Nephron progenitor cell (in vitro differentiated cells): ENCODE data around the gene VSTM2L.

ENCODE experiments used
- DNase-seq: peaks from one replicate; pipeline ENCODE4 v3.0.0; 2021
- H3K27ac Mint-ChIP-seq: 2 replicates; pipeline ENCODE4 v1.8.0; 2021; ENCODE audit warnings: mild to moderate bottlenecking, moderate library complexity, mixed read lengths
- H3K27me3 Mint-ChIP-seq: 2 replicates; pipeline ENCODE4 v1.8.0; 2021; ENCODE audit warnings: mild to moderate bottlenecking, low read depth, mixed read lengths; ENCODE audit not compliant: poor library complexity
- H3K36me3 Mint-ChIP-seq: 2 replicates; pipeline ENCODE4 v1.8.0; 2021; ENCODE audit warnings: low read depth, mixed read lengths
- H3K4me1 Mint-ChIP-seq: 2 replicates; pipeline ENCODE4 v1.8.0; 2021; ENCODE audit warnings: mixed read lengths
- H3K4me3 Mint-ChIP-seq: 2 replicates; pipeline ENCODE4 v1.8.0; 2021; ENCODE audit warnings: mild to moderate bottlenecking, moderate library complexity, mixed read lengths
- H3K9me3 Mint-ChIP-seq: 2 replicates; pipeline ENCODE4 v1.8.0; 2021; ENCODE audit warnings: mild to moderate bottlenecking, moderate library complexity, mixed read lengths
- TF ChIP-seq, protein P1 (sequence below): fragments of 200-600 bp; sonication (generic); IDR thresholded peaks from 2 replicates; pipeline ENCODE4 v1.5.0; 2021; ENCODE audit warnings: antibody characterized with exemption

VSTM2L gene

DNA sequence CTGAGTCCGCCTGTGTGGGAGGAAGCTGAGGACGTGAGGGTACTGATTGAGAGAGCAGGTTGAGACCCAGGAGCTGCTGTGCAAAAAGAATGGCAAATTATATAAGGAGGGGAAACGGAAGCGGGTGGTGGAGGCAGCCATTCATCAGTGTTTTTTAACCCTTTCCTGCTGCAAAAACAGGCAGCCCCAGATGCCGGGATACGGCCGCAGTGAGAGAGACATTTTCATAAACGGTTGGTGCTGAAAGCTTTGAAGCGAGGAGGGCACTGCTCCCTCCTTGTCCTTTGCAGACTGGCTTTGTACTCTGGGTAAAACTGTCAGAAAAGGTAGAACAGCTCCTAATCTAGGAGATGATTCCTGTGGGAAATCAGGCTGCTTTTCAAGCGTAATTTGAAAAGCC is 74.0 kb downstream of the VSTM2L start:
- Mint-ChIP-seq H3K27ac (peak overlapping the region; percentile 63), H3K9me3 (no peaks in the 10 kb centered on the region), H3K4me1 (peaks cover 21% of the 10 kb centered on the region), H3K36me3 (peaks cover 28% of the 10 kb centered on the region), H3K4me3 (peak overlapping the region; percentile 72), H3K27me3 (peaks cover 39% of the 10 kb centered on the region)
- TF ChIP-seq, protein P1, sequence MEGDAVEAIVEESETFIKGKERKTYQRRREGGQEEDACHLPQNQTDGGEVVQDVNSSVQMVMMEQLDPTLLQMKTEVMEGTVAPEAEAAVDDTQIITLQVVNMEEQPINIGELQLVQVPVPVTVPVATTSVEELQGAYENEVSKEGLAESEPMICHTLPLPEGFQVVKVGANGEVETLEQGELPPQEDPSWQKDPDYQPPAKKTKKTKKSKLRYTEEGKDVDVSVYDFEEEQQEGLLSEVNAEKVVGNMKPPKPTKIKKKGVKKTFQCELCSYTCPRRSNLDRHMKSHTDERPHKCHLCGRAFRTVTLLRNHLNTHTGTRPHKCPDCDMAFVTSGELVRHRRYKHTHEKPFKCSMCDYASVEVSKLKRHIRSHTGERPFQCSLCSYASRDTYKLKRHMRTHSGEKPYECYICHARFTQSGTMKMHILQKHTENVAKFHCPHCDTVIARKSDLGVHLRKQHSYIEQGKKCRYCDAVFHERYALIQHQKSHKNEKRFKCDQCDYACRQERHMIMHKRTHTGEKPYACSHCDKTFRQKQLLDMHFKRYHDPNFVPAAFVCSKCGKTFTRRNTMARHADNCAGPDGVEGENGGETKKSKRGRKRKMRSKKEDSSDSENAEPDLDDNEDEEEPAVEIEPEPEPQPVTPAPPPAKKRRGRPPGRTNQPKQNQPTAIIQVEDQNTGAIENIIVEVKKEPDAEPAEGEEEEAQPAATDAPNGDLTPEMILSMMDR = no peak
- DNase-seq = no peak

DNA sequence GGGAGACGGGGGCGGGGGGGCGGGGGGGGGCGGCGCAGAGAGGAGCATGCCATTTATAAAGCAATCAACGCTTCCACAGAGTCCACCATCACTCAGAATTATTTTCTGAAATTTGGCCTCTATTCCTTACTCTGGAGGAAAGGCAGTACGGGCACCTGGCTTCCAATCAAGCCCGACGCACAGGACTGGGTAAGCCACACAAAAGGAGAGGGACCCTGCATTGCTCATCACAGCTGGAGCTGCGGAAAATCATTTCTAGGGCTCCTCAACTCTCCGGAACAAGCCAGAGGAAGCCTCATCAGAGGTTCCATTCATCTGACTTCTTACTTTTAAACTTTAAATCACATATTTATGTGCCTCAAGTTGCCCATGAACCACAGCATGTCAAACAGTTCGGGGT is 74.4 kb downstream of the VSTM2L start:
- Mint-ChIP-seq H3K4me3 (peak overlapping the region; percentile 42), H3K27ac (no peak overlapping the region)

DNA sequence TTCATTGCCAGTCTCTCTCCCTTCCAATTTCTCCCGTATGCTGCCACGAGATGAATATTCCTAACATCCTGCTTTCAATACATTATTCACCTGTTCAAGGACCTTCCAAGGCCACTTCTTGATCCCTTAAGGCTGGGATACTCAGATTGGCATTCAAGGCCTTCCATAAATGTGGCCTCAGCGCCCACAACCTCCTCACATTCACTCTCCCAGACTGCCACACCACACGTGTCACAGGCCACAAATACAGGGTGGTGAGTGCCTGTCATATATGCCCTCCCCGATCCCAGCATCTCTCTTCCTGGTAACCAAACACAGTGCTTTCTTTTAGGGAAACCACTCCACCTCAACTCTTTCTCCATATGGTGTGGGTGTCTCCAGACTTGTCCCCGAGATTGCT is 74.9 kb downstream of the VSTM2L start:
- Mint-ChIP-seq H3K4me1 (peaks cover 21% of the 10 kb centered on the region), H3K9me3 (no peaks in the 10 kb centered on the region), H3K36me3 (peaks cover 36% of the 10 kb centered on the region), H3K4me3 (peak overlapping the region; percentile 42), H3K27me3 (peaks cover 41% of the 10 kb centered on the region), H3K27ac (no peak overlapping the region)
- TF ChIP-seq, protein P1 = no peak
- DNase-seq = no peak

More for the DNA sequence above, 74.4 kb downstream of the VSTM2L start:
- H3K27me3 Mint-ChIP-seq = peaks cover 40% of the 10 kb centered on the region
- H3K4me1 Mint-ChIP-seq = peaks cover 21% of the 10 kb centered on the region
- TF ChIP-seq, protein P1 = no peak
- H3K9me3 Mint-ChIP-seq = no peaks in the 10 kb centered on the region
- no peak for DNase-seq
- peaks cover 31% of the 10 kb centered on the region for H3K36me3 Mint-ChIP-seq

DNA sequence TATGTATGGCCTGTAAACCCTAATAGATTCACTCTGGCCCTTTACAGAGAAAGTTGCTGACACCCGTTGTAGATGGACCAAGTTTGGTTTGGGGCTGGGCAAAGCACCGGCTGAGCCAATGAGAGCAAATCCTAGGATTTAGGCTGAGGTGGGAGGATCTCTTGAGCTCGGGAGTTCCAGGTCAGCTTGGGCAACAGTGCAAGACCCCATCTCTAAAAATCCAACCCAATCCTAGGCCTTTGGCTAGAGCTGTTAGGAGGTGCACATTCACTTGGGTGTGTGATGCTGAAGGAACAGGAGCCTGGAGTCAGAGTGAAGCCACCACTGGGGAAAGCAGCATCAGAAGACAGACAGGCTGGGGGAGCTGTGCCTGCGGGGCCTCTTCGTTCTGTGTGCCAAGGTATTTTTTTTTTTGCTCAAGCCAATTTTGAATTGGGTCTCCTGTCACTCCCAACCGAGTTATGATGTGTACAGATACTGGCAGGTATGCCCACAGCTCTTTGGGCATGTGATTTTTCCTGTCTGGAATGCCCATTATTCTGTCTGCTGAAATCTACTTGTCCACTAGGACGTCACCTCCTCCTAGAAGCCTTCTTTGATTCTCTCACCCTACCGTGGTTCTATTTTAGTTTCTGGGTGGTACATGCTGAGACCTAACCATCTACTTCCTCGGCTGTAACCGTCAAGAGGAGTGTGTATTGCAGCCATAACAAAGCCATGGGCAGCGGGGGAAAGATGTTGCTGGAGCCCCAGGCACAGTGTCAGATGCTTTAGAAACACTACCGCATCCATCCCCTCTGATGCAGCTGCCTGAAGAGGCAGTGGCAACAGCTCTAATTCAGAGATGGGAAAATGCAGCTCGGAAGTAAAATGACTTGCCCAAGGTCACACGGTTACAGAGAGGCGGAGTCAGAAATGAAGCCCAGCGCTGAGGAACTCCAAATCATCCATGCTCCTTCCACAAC is 76.4 kb downstream of the VSTM2L start:
- Mint-ChIP-seq H3K27ac (no peak overlapping the region), H3K27me3 (peaks cover 35% of the 10 kb centered on the region), H3K9me3 (no peaks in the 10 kb centered on the region), H3K4me1 (peaks cover 29% of the 10 kb centered on the region), H3K4me3 (no peak overlapping the region), H3K36me3 (peaks cover 40% of the 10 kb centered on the region)
- TF ChIP-seq, protein P1 = no peak
- DNase-seq = no peak

DNA sequence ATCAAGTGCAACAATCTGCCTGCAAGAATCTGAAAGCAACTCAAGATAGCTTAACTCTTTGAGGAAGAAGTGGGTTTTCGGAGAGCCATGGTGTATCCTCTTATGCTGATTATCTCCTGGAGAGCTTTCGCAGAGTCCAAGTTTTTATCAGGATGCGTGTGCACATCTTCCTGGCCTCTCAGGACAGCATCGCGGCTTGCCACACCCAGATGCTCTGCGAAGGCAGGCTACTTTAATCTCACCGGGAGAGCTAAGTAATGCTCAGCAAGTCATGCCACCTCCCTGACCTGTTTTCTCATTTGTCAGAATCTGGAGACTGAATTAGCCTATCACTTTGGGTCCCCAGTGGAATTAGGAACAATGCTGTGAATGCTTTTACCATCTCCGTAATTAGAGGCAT is 77.5 kb downstream of the VSTM2L start:
- Mint-ChIP-seq H3K27ac (no peak overlapping the region), H3K4me3 (no peak overlapping the region), H3K9me3 (no peaks in the 10 kb centered on the region)

More for the DNA sequence above, 77.5 kb downstream of the VSTM2L start:
- TF ChIP-seq, protein P1 = no peak
- Mint-ChIP-seq H3K4me1 (peaks cover 36% of the 10 kb centered on the region), H3K36me3 (peaks cover 46% of the 10 kb centered on the region), H3K27me3 (peaks cover 35% of the 10 kb centered on the region)
- no peak for DNase-seq
